Transverse colon (tissue), 4 donors: ENCODE data around the gene GRIN2B.

ENCODE experiments used
- EP300 ChIP-seq: sonication (generic); formaldehyde crosslinking; IDR thresholded peaks from one replicate; pipeline ENCODE4 v1.6.1; 2017; ENCODE audit warnings: antibody characterized with exemption, low read depth
- POLR2A ChIP-seq: fragments of 450-650 bp; IDR thresholded peaks from one replicate; pipeline ENCODE4 v1.6.1; 2016; ENCODE audit warnings: antibody characterized with exemption, mild to moderate bottlenecking, moderate library complexity
- POLR2AphosphoS5 ChIP-seq, 3 donors: sonication (generic); formaldehyde crosslinking; IDR thresholded peaks; one replicate each; pipeline ENCODE4 v1.6.1; 2016; ENCODE audit warnings: antibody characterized with exemption in 3 of 3
- TF ChIP-seq, protein P1 (sequence below), 5 experiments: fragments of 200-600 bp in 3 of 5; fragments of 450-650 bp in 2 of 5; sonication (generic) in 3 of 5; IDR thresholded peaks; 1 replicate in 2 of 5; 2 replicates in 3 of 5; pipeline ENCODE4 v1.5.1; 2016 to 2017; ENCODE audit warnings: antibody characterized with exemption in 5 of 5, inconsistent platforms in 3 of 5, mild to moderate bottlenecking in 2 of 5, moderate library complexity in 1 of 5

DNA sequence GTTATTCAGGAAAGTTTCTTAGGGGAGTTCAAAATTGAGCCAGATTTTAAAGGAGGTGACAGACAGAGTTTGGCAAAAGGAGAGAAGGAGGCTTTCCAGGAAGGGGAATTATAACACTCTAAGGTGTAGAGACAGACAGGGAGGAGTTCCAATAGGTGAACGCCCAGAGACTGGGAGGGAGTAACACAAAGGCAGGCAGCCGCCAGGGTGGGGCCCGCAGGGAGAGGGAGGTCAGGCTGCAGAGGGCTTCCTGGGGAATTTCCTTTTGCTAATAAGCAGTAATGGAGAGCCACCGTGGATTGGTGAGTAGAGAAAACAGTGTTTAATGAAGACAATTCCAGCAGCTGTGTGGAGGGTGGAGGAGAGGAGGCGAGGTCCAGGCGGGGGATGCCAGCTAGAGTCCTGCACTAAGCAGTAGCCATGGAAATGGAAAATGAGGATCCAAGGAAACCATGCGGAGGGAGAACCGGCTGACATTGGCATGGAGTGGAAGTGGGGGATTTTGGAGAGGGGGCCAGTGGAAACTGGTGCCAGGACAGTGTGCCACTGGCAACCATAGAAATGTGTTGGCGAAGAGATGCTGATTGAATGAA, 22.2 kb downstream of the GRIN2B start:
- TF ChIP-seq, protein P1, sequence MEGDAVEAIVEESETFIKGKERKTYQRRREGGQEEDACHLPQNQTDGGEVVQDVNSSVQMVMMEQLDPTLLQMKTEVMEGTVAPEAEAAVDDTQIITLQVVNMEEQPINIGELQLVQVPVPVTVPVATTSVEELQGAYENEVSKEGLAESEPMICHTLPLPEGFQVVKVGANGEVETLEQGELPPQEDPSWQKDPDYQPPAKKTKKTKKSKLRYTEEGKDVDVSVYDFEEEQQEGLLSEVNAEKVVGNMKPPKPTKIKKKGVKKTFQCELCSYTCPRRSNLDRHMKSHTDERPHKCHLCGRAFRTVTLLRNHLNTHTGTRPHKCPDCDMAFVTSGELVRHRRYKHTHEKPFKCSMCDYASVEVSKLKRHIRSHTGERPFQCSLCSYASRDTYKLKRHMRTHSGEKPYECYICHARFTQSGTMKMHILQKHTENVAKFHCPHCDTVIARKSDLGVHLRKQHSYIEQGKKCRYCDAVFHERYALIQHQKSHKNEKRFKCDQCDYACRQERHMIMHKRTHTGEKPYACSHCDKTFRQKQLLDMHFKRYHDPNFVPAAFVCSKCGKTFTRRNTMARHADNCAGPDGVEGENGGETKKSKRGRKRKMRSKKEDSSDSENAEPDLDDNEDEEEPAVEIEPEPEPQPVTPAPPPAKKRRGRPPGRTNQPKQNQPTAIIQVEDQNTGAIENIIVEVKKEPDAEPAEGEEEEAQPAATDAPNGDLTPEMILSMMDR (IDR thresholded peaks at IDR 0.05) = no peak
- TF ChIP-seq POLR2A (no peak), POLR2AphosphoS5 (IDR thresholded peaks at IDR 0.05) (no peak), EP300 (no peak)
